ENCODE measurements around the gene TOE1.
A peak's percentile ranks its signal among the peaks of the same experiment; 100 is the strongest.

Gene TOE1

DNA sequence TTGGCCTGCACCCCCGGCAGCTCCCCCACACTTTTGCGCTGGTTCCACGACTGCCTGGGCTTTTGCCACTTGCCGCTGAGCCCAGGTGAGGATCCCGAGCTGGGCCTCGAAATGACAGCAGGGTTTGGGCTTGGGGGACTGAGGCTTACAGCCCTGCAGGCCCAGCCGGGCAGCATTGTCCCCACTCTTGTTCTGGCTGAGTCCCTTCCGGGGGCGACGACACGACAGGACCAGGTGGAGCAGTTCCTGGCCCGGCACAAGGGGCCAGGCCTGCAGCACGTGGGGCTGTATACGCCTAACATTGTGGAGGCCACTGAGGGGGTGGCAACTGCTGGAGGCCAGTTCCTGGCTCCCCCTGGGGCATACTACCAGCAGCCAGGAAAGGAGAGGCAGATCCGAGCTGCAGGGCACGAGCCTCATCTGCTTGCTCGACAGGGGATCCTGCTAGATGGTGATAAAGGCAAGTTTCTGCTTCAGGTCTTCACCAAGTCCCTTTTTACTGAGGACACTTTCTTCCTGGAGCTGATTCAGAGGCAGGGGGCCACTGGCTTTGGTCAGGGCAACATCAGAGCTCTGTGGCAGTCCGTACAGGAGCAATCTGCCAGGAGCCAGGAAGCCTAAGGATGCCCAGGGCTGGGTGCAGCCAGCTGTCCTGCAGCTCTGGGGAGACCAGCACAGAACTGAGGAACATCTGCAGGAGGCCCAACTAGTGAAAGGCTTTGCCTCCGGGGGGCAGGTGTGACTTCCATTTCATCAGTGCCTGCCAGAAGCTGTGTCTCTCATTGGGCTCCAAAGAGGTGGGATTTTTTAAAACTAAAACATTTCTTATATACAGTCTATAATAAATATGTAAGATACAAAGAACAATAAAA lies 12.1 kb upstream of the TOE1 start:
- no peak for DNase-seq

DNA sequence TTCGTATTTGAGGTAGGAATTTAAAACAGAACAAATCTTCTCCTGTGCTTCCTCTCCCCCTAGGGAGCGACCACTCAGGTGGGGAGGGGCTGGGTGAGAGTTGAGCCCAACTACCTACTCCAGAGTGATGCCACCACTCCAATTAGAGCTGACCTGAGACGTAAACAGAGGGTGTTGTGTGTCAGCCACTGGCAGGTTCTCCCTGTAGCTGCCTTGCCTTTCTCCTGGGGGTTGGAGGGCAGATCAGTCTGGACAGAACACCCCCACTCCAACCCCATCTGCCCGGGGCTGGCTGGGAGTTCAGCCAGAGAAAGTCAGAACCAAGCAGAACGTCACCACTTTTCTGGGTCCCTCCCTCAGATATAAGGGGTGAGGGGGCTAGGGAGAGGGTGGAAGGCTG lies 11.3 kb upstream of the TOE1 start:
- no peak for DNase-seq

DNA sequence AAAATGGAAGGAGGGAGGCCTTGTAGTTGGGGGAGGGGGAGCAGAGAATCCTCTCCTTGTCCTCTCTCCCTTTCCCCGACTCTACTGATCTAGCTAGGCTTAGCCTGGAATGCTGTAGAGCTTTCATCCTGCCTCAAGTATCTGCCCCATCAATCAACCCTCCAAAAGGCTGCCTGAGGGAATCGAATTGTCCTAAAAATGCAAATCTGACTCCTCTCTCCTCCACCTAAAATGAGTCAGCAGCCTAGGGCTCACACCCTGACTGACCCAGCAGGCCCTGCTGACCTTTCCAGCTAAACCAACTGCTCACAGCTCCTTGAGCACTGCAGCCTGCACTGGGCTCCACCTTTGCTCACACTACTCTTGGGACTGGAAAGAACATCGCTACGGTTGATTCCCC lies 10.5 kb upstream of the TOE1 start:
- no peak for DNase-seq

DNA sequence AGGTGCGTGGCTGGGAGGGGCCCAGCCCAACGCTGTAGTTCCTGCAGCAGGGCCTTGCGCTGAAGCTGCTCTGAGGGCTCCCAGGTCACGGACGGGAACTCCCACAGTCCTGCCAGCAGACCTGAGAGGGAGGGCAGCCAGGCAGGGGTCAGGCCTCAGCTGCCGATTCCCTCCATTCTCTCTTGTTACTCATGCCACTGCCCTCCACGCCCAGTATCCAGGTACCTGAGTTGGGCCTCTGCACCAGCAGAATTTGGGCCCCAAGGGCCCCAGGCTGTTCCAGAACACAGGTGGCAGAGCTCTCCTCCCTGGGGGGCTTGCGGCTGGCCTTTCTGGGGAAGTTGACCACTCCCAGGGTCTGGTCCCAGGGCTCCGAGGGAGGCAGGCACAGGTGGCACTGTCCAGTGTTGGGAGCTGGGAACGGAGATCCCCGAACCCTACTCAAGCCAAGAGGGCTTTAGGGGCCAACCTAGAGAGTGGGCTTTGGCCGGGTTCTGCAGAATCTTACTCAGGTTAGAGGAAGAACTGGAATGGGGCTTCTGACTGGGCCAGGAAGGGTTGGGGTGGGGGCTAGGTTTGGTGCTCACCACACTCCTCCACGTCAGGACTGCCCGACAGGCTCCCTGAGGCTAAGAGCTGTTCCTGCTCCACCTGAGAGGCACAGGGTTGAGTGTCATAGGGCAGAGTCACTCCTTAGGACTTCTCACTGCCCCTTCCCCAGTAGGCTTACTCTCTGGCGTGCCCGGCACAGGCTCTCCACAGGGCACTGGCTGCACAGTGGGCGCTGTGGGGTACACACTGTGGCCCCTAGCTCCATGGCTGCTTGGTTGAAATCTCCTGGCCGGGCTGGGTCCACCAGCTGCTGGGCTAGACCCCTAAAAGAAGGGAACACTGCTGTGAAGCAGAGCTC lies 8.3 kb upstream of the TOE1 start:
- no peak for DNase-seq

DNA sequence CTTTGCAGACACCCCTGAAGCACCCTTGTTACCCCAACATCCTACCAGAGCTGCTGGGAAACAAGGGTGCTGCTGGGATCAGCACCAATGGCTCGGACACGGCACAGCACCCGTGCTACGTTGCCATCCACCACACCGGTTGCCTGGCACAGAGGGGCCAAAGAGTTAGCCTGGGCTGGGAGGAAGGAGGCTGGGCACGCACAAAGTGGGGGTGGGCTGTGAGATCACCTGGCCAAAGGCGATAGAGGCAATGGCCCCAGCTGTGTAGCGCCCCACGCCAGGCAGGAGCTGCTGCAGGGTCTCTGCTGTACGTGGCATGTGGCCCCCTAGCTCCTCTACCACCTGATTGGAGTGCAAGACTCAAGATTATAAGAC lies 7.6 kb upstream of the TOE1 start:
- no peak for DNase-seq

DNA sequence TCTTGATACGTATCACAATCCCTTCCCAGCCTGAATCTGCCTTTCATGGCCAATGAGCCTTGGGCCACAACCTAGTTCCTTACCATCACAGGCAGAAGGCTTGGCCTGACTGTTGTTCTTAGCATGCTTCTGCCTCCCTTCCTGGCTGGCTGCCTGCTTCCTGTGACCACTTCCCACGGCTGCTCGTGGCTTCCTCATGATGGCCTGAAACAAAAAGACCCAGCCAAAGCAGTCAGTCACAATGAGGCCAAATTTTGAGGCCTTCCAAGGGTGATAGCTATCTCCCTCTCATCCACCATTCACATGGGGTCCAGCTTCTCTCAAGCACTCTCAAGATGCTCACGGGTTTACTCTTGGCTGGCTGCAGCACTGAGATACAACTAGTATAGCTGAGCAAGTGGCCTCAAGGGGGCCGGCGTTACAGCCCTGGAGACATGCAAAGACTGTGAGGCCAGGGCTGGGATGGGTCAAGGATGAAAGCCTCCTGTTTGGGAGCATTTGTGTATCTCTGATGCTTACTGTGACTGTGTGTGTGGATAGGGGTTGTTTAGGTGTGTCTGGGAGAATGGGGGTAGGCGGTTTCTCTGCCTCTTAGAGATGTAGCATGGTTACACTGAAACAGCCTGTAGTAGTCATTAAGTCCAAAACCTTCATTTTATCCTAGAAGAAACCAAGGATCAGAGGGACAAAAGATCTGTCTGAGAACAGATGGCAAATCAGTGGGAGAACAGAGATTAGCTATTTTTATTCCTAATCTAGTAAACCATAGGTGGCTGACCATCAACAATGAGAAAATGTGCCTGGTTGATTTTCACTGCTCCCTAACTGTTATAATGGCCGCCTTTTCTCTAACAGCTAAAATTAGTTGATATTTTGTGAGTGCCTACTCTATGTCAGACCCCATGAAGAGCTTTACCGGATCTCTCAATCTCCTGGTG lies 5.4 kb upstream of the TOE1 start:
- DNase-seq, result no peak

DNA sequence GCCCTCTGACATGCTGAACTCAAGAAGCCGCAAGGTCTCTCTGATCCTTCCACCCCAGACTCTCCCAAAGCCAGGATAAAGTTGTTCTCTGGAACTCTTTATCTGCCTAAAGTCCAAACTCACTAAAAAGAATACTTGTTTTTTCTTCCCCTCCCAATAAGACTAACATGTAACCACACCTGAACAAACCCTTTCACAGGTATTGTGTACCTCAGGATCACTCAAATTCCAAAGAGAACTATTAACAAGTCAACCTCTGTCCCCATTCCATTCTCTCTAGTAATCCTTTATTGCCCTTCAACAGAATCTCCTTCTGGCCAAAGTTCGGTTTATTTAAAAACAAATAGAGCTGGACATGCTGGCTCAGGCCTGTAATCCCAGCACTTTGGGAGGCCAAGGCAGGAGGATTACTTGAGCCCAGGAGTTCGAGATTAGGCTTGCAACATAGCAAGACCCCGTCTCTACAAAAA lies 4.1 kb upstream of the TOE1 start:
- no peak for DNase-seq

DNA sequence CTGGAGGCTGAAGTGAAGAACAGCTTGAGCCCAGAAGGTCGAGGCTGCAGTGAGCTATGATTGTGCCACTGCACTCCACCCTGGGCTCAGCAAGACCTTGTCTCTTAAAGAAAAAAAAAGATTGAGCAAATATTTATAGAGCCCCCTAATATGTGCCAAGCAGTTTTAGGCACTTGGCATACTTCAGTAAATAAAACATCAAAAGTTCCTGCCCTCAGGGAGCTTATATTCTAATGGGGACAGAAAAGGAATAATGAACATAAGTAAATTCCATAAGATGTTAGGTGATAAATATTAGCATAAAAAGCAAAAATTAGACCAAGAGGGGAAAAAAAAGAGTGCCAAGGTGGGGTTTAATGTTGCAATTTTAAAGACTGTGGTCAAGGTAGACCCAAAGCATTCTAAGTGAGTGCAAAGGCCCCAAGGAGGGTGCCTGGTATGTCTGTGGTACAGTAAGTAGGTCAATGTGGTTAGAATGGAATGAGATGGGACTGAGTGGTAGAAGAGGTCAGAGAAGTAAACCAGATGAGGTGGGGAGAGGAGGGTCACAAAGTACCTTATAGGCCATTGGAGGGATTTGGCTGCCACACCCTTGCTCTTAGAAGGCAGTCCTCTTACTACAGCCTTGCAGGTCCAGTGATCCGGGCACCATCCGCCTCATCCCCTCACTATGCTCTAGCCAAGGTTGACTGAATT lies 2.2 kb upstream of the TOE1 start:
- no peak for DNase-seq

DNA sequence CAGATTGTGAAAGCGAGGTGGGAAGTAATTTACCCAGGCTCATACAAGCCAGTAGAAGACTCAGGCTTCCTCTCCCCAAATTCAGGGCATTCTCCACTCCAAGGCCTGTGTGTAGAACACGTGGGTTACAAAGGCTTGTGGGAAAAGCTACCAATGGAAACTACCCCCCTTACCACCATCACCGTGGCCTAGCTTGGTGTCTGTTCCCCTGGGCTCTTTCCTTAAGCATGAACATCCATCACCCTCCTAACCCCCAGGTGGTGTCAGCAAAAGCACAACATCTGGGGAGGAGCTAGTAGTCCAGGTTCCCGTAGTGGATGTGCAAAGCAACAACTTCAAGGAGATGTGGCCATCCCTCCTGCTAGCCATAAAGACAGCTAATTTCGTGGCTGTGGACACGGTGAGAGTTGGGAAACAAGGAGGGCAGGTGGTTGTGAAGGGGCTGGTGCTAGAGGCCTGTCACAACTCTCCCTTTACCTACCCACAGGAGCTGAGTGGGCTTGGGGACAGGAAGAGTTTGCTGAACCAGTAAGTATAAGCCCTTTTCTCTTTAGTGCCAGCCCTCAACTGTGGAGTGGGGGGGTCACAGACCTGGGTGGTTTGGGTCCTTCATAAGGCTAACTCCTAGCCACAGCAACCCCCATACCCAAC lies 971 bp downstream of the TOE1 start:
- no peak for DNase-seq

DNA sequence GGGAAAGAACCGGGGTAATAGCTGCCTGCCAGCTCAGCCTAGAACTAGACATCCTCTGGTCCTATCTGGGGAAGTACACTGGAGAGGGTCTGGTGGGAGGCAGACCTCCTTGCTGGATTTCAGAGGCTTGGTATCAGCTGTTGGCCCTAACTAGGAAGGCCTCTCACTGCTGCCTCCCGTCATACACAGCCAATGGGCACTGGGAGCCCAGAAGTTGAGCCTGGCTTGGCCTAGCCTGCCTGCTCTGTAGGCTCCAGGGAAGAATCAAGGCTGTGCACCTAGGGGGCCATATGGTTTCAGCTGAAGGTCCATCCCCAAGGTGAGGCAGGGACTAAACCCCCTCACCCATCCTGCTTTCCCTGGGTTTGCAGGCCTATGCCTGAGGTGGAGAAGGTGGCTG lies 4.5 kb downstream of the TOE1 start:
- no peak for DNase-seq

DNA sequence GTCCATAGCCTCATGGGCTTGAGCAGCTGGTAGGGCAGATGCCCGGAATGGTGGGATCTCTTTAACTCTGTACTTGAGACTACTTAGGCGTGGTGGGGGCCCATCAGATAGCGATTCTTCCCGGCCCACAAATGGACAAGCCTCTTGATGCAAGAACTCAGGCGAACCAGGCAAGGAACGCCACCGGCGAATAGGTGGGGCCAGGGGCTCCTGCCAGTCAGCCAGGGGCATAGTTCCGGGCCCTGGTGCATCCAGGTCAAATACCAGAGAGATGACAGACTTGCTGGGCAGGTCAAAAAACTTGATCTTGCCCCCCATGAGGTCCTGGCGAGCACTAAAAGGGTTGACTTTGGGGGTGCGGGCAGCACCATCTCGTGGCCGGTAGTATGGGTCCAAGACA lies 5.0 kb downstream of the TOE1 start:
- no peak for DNase-seq

DNA sequence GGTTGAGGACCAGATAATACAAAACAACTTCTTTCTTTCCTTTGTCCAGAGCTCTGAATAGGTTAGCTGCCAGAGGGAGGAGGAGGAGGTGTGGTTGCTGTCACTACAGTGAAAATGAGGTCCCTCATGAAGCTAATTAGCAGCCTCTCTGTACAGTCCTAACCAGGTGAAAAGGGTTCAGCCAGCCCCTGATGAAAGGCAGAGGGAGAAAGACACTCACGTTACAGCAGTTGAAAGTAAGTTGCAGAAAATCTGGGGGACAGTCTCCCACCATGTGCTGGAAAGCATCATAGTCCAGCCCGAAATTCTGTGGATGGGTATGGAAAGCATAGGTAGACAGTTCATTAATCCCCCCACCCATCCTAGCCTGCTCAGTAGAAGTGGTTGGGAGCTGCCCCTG lies 6.5 kb downstream of the TOE1 start:
- no peak for DNase-seq

DNA sequence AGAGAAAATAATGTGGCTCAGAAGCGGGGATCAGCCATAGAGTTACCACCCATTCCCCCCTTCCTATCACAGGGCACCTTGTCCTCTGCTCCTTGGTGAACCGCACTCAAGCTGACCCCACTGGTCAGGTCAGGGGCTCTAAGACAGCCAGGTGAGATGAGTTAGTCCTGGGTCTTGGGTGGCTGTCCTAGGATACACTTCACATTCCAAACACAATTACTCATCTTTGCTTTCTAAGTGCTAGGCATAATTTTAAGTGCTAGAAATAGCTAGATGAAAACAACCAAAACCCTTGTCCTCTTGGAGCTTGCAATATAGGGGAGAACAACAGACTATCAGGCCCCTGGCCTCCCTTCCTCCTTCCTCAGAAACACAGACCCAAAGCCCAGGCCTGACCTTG lies 8.1 kb downstream of the TOE1 start:
- no peak for DNase-seq

DNA sequence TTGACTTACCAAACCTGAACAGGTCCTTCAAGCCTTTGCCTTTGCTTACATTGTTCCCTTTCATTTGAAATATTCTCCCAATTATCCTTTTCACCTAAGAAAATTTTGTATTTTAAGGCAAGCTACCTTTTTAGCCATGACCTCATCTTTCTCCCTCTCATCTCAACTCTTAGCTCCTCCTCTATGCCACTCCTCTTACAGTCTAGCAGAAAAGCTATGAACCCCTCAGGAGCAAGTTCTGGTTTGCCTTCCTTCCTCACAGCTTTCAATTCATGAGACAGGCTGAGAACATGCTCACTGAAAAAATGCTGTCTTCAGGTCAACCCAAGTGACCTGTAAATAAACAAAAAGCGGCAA lies 8.6 kb downstream of the TOE1 start:
- no peak for DNase-seq

DNA sequence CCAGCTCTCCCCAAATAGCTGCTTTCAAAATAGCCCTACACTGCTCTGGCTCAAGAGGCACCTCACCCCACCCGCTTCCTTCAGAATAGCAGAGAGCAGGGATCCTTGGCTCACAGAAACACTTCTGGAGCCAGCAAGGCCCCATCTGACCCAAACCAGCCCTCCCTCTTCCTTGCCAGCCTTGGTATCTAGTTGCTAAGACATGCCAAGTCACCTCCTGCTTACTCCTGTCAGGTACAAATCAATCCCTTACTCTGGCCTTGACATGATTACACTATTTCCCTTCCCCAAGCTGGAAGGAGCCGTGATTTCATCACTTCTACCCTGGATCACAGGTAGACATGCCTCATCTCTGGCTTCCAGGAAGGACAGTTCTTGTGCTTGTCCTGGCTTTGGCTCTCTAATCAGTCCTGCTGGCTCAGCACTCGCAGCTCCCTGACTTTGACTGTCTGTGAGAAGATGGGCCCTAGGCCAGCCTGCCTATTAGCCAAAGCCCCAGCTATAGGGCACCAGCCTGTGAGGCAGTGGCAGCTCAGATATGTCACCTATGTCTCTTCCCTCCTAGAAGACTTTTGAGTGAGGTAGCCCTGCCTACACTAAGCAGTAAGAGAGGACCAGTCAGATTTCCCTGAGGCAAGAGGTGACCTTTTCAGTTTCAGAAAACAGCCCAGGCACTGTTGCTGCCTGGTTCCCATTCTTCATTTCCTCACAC lies 9.2 kb downstream of the TOE1 start:
- DNase-seq, result no peak

DNA sequence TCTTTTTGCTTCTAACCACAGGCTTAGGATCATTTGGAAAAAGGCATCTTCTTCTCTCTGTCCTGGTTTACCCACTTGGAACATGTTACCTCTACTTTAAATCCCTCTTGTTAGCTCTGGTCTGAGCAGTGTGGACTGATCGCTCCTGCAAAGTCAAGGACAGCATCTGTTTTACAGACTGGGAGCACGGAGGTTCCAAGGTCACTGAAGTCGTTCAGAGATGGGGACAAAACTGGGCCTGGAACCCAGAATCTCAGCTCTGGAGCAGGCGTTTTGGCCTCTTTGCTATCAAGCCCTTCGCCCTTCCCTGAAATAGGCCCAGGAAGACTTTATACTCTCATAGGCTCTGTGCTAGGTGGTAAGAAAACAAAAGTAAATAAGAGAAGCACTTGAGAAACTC lies 11.5 kb downstream of the TOE1 start:
- DNase-seq, result no peak

DNA sequence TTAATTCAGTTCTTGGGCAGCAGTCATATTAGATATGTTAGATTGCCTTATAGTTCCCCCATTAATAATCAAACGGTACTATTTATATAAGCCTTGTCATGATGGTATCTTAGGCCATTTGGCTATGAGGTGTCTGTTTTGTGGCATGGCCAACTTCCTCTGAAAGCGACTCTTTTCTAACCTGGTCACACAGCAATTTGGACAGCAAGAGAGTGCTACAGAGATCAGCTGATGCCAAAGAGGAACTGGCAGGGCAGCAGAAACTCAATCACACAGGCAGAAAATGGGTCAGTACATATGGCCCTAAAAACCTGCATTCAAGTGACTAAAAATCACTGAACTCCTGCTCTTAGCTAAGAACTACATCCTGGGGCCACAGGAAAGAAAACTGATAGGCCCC lies 13.7 kb downstream of the TOE1 start:
- no peak for DNase-seq

DNA sequence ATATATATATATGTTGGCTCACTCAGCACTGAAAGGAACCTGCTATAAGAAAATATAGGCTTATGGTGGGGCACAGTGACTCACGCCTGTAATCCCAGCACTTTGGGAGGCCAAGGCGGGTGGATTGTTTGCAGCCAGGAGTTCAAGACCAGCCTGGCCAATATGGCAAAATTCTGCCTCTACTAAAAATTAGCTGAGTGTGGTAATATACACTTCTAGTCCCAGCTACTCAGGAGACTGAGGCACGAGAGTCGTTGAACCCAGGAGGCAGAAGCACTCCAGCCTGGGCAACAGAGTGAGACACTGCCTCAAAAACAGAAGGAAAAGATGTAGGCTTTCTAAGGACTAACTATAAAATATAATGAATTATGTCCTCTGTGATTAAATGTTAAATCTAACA lies 14.9 kb downstream of the TOE1 start:
- no peak for DNase-seq

DNA sequence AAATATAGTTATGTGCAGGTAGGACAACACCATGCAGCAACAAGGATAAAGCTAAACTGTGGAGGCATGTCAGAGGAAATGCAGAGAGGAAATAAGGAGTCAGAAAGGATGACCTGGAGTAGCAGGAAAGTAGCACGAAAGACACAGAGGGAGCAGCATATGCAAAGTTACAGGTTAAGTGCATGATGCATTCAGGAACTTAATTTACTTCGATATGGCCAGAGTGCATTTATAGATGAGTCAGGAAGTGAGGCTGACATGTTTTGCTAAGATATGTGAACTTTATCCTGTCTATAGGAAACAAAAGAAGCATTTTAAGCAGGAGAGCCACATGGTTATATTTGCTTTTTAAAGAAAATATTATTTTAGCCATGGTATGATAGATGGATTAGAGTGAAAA lies 15.7 kb downstream of the TOE1 start:
- no peak for DNase-seq

DNA sequence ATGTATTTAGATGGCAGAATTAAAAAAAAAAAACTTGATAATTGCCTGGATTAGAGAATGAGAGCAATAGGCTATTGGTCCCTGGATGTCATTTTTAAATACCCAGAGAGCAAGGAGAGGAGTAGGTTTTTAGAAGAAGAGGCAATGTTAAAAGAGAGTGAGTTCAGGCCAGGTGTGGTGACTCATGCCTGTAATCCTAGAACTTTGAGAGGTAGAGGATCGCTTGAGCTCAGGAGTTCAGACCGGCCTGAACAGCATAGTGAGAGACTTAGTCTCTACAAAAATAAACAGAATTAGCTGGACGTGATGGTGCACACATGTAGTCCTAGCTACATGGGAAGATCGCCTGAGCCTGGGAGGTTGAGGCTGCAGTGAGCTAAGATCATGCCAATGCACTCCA lies 16.2 kb downstream of the TOE1 start:
- DNase-seq, result no peak

DNA sequence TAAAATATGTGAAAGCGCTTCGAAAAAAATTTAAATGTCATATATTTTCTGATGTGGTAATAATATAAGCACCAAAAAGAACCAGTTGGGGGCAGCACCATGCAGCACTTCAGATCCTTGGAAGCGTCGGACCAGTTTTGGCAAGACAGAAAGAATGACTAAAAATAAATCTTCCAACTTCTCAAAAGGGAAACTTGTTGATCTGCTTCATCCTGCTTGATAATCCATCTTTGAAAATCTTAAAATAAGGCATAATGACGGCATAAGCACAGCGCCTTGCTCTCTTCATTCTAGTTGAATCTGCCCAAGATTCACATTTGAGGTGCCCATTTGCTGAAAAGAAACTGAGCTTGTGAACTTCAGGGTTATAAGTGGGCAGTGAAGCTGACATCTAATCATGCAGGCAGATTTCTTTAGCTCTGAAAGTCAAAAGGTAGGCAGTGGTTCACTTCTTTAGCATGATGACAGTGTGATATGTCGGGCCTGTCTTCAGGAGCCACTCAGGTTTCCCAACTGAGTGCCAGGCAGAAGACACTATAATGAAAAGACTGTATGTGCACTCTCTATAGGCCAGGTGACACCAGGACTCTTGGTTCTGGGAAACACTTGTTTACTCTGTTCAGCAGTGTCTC lies 20.0 kb downstream of the TOE1 start:
- peak; percentile 52 for DNase-seq

Data from stimulated activated CD4-positive, alpha-beta T cell treated with anti-CD3 and anti-CD28 coated beads, Interleukin-4, amount 100 ng/mL, for 1 hour (primary cell).